SK-N-SH treated with all-trans-retinoic acid at 6 μM for 48 hours (cell line): Measurements from ENCODE around the gene FHIT.

Experiments
- CSRNP3 ChIP-seq: fragments of 250-450 bp; sonication (Bioruptor Pico); IDR thresholded peaks from 2 replicates; pipeline ENCODE4 v1.5.1; 2021; ENCODE audit warnings: mild to moderate bottlenecking, moderate library complexity
- OSR1 ChIP-seq: fragments of 250-450 bp; sonication (Bioruptor Pico); IDR thresholded peaks from 2 replicates; pipeline ENCODE4 v1.8.0; 2022; ENCODE audit warnings: moderate library complexity, mild to moderate bottlenecking, inconsistent platforms
- PPARA ChIP-seq: fragments of 250-450 bp; sonication (Bioruptor Pico); IDR thresholded peaks from 2 replicates; pipeline ENCODE4 v1.5.0; 2020; ENCODE audit warnings: mild to moderate bottlenecking, borderline replicate concordance
- RARB ChIP-seq: fragments of 250-450 bp; sonication (Bioruptor Pico); IDR thresholded peaks from 2 replicates; pipeline ENCODE4 v1.8.0; 2021; ENCODE audit warnings: mild to moderate bottlenecking, moderate library complexity
- ZNF8 ChIP-seq: fragments of 450-650 bp; formaldehyde crosslinking; IDR thresholded peaks from 2 replicates; pipeline ENCODE4 v1.5.0; 2020; ENCODE audit warnings: mild to moderate bottlenecking, moderate library complexity

- TF ChIP-seq OSR1 (CRISPR knock-in tag): no peak
- no peak for TF ChIP-seq CSRNP3
- no peak for TF ChIP-seq PPARA (CRISPR knock-in tag)
- no peak for TF ChIP-seq RARB (CRISPR knock-in tag)
- no peak for TF ChIP-seq ZNF8 (CRISPR knock-in tag)
These were observed 46.6 kb upstream of the FHIT start for GRCh38 chr3:61297821-61298220.
